ENCODE results near the gene TUBB4A.
"Not testable (repeated sequence)": the region's sequence is repeated elsewhere in the genome, so short reads cannot be mapped to it uniquely, and the experiment has no call there.

The TUBB4A gene

DNA sequence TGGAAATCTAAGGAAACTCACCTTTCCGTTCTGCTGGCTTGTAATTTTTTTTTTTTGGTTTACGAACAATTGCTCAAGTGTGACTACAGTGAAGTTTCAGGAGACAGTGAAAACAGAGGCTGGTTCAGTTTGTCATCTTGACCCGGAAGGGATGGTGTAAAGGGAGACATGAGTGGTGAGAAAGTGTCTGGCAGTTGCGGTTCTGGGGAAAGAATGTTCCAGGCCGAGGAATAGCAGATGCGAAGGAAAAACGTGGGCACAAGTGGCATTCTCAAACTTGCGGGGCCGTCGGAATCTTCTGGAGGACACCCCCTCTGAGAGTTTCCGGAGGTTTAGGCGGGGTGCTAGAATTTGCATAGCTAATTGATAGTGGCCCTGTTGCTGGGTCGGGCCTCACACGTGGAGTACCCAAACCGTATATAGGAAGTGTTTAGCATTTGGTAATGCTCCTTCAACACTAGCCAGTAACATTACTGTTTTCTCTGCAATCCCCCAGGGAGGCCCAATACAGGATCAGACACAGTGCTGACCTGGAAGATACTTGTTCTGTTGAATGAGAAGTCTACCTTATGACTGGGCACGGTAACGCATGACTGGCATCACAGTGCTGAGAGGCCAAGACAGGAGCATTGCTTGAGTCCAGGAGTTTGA, 25.9 kb upstream of the TUBB4A start:
- FAIRE-seq (peak; percentile 96), DNase-seq (ENCODE audit: extremely low spot score, insufficient read length, low read depth) (peak; percentile 70)

DNA sequence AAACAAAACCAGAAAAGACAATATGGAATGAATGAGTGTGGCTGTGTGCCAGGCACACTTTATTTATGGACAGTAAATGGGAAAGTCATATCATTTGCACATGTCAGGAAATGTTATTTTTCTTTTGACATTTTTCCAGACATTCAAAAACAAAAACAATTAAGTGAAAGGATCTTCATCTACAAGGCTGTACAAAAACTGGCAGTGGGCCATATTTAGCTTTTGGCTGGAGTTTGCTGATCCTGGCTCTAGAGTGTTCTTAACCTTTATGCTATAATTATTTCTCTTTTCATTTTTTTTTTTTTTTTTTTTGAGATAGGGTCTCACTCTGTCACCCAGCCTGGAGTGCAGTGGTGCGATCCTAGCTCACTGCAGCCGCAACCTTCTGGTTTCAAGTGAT, 22.2 kb upstream of the TUBB4A start:
- no peak for DNase-seq (ENCODE audit: extremely low spot score, insufficient read length, low read depth)
- FAIRE-seq = no peak

DNA sequence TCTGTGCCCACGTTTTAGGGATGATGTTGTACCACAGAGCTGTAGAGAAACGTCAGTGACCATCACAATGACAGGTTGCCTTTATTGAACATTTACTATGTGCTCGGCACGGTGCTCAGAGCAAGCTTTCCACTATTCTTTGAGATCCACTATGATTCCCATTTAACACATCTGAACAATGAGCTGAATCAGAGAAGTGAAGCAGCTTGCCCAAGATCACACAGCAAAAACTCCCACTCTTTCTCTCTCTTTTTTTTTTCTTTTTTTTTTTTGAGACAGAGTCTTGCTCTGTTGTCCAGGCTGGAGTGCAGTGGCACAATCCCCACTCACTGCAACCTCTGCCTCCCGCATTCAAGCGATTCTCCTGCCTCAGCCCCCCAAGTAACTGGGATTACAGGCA, 20.6 kb upstream of the TUBB4A start:
- FAIRE-seq = no peak
- DNase-seq (ENCODE audit: extremely low spot score, insufficient read length, low read depth) = no peak

DNA sequence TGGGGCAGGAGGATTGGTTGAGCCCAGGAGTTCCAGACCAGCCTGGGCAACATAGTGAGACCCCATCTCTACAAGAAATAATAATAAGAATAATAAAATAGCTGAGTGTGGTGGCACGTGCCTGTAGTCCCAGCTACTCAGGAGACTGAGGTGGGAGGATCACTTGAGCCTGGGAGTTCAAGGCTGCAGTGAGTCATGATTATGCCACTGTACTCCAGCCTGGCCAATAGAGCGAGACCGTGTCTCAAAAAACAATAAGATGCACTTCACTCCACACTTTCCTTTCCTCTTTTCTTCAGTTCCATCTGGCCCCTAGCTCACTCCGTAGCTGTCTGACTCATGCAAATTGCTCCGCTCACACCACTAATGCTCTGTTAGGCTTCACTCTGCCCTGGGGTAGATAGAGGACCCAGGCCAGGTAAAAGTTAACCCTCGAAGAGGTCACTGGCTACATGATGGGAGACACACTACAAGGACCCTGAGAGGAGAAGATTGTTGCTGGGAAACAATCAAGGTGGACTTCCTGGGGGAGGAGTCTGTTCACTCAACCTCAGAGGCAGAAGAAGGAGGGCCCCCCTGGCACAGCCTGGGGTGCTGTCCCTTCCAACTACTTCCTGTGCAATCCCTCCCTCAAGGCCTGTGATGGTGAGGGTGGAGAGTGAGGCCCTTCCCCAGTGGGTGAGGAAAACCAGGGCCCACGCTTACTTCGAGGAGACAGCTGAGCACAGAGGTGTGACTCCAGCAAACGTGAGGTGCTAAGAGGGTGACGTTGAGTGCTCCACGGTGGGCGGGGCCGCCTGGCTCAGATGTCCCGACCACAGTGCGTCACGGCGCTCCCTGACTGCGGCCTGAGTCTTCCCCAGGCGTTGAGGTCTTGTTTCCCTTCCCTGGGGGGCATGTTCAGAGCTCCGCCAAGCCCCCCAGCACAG, 19.9 kb upstream of the TUBB4A start:
- DNase-seq (ENCODE audit: extremely low spot score, insufficient read length, low read depth) = no peak
- FAIRE-seq = peak; percentile 100

DNA sequence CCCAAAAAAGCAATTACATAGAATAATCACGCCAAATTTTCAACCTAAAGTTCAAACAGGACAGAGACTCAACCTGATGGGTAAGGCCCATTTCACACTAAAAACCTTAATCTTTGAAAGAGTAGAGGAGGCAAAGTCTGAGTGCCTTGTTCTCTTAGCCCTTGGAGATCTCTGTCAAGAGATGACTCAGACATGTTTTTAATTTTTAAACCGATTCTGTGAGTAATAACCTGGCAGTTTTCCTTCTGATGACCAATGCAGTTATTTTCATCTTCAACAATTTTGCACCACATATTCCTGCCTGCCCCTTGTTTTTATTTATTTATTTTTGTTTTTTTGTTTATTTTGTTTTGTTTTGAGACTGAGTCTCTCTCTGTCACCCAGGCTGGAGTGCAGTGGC, 17.2 kb upstream of the TUBB4A start:
- FAIRE-seq (peak; percentile 85), DNase-seq (ENCODE audit: extremely low spot score, insufficient read length, low read depth) (no peak)

DNA sequence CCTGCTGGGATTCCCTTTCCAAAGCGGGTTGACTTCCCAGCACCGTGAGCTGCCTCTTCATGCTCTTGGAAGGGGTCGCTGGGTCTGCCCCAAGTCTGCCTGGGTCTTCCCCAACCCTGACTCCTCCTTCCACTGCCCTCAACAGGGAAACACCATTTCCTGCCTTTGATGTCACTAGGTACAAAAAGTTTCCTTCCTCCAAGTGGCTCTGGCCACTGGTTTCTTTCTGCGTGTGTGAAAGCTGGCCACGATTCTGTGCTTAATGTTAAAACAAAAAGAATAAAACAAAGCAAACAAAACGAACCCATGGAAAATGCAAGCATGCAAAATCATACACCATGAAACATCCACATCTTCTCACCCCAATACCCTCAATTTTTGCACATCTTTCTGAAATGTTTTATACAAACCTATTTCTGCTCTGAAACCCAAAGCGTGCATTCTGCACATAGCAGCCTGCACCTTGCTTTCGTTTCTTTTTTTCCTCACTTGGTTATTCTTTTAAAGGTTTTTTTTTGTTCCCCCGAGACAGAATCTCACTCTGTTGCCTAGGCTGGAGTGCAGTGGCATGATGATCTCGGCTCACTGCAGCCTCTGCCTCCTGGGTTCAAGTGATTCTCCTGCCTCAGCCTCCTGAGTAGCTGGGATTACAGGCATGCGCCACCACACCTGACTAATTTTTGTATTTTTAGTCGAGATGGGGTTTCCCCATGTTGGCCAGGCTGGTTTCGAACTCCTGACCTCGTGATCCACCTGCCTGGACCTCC, 16.2 kb upstream of the TUBB4A start:
- no peak for DNase-seq (ENCODE audit: extremely low spot score, insufficient read length, low read depth)
- FAIRE-seq = peak; percentile 95

DNA sequence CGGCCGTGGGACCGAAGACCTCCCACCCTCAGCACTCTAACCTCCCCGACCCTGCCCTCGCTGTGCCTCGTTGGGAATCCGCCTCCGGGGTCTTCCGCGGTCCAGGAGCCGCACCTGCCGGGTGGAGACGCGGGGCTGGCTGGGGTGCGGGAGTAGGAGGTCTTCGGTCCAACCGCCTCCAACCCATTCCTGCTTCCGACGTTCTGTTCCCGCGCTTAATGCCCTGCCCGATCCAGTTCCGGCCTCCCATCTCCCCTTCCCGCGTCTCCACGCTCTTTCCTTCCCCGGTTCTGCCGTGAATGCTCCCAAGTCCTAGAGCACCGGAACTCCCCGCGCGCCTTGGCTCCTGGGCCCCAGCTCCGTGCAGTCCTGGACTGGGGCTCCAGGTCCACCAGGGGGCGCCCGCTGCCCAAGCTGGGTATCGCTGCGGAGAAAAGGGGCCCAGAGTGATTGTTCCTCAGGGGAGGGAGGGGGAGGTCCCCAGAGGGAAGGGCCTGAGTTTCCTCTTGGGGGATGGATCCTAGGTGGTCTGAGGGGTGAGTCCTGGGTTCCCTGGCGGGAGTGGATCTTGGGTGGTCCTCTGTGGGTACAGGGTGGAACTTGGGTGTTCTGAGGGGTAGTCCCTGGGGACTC, 14.7 kb upstream of the TUBB4A start:
- DNase-seq (ENCODE audit: extremely low spot score, insufficient read length, low read depth) = no peak

DNA sequence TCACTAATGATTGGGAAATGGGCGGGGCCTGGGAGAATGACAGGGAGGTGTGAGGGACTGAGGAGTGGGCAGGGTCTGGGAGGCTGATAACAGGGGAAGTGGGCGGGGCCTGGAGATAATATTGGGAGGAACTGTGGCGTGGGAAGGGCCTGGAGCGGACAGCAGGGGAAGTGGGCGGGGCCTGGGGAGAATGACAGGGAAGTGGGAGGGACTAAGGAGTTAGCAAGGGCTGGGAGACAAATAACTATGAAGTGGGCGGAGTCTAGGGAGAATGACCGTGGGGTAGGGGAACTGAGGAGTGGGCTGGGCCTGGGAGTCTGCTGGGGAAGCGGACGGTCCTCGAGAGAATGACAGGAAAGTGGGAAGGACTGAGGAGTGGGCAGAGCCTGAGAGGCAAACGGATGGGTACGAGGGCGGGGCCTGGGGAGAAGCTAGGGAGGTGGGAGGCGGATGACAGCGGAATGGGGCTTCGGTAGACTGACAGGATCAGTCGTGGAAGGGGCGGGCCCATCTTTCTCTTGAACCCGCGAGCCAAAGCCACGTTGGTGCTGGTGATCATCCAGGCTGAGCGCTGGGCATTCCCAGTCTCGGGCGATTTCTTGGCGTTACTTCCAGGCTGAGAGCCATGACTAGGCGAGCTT, 14.0 kb upstream of the TUBB4A start:
- FAIRE-seq (peak; percentile 99), DNase-seq (ENCODE audit: extremely low spot score, insufficient read length, low read depth) (no peak)

More for the DNA sequence above, 14.7 kb upstream of the TUBB4A start:
- FAIRE-seq = no peak

DNA sequence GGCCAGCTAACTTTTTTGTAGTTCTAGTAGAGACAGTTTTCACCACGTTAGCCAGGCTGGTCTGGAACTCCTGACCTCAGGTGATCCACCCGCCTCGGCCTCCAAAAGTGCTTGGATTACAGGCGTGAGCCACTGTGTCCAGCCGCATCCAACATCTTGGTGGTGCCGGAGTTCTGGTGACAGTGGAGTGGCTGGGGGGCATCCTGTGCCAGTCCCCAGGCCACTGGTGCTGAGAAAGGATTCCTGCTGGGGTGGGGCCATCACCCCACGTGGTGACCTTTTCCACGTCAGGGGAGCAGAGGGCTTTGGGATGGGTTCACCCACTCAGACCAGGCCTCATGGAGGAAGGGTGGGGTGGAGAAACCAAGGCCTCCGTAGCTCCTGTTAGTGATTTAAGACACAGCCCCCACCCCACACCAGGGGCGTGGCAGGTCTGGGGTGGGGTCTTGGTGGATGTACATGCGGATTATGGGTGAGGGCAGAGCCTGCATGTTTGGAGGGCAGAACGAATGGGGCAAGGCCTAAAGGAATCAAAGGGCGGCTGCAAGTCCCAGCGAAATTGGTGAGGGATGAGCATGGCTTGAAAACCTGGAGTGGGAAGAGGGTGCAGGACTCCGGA, 12.9 kb upstream of the TUBB4A start:
- FAIRE-seq (no peak), DNase-seq (ENCODE audit: extremely low spot score, insufficient read length, low read depth) (no peak)

DNA sequence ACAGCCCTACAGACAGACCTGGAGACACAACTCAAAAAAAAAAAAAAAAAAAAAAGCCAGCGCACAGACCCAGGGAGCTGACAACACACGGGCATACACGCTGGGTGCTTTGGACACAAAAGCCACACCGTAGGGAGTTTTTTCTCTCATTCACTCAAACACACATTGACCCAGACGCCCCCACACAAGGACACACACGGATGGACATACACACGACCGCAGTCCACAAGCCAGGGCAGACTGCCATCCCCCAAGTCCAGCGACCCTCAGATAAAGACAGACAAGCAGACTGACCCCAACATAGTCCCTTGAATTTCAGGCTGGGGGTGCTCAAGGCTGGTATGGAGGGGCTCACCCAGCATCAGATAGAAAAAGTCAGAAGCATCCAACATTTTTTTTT, 12.0 kb upstream of the TUBB4A start:
- FAIRE-seq = no peak

DNA sequence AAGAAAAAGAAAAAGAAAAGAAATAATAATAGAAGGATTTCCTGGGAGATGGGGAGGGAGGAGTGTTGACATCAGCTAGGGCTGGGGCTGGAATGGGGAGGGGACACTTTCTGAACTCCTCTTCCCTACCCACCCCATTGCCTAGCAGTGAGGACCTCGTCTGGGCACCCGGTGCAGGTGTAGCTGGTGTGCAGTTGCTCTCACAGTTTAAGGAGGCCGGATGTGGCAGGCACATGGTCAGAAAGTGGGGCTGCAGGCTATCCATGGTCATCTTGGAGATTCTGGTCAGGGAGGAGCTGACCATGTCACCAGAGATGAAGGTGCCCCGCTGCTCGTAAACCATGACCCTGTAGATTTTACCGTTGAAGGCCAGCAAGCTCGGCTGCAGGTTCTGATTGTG, 8.5 kb upstream of the TUBB4A start:
- no peak for DNase-seq (ENCODE audit: extremely low spot score, insufficient read length, low read depth)

More for the DNA sequence above, 12.0 kb upstream of the TUBB4A start:
- no peak for DNase-seq (ENCODE audit: extremely low spot score, insufficient read length, low read depth)

DNA sequence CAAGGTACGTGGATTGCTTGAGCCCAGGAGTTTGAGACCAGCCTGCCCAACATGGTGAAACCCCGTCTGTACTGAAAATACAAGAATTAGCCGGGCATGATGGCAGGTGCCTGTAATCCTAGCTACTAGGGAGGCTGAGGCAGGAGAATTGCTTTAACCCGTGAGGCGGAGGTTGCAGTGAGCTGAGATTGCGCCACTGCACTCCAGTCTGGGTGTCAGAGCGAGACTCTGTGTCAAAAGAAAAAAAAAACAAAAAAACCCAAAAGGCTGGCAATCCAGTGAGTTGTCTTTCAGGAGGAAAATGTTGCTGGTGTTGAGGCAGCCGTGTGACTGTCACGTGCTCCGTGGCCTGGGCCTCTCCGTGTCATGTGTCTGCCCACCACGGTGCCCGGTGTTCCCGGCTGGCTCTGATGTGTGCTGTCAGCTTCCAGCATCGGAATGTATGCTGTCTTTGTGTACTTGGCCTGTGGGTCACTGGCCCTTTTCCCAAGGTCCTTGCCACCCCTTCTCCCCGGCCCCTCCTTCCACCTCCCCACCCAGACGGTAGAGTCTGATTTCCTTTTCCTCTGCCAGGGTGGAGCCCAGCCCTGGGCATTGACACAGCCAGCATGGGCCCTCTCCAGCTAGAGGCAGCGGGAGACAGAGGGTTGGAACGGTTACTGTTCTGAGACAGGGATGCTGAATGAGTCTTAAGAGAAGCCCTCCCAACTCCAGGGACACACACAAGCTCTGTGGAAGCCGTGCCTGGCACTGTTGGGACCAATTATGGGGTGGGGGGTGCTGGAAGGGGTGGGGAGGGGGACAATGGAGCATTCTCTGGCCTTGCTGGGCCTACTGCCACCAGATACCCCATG, 7.2 kb upstream of the TUBB4A start:
- no peak for FAIRE-seq
- no peak for DNase-seq (ENCODE audit: extremely low spot score, insufficient read length, low read depth)

More for the DNA sequence above, 8.5 kb upstream of the TUBB4A start:
- no peak for FAIRE-seq

DNA sequence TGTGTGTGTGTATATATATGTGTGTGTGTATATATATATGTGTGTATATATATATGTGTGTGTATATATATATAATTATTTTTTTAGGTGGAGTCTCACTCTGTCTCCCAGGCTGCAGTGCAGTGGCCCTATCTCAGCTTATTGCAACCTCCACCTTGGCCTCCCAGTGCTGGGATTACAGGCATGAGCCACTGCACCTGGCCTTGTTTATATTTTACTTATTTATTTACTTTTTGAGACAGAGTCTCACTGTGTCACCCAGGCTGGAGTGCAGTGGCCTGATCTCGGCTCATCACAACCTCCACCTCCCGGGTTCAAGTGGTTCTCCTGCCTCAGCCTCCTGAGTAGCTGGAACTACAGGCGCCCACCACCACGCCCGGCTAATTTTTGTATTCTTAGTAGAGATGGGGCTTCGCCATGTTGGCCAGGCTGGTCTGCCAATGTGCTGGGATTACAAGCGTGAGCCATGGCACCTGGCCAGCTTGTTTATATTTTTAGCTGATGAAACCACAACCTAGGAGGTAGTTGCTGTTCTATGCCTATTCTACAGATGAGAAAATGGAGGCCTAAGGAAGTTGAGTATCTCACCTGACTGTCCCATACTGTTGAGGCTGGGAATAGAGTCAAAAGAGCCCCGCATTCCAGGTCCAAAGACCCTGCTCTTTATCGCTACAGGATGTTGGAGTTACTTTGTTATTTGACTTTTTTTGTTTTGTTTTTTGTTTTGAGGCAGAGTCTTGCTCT, 6.1 kb upstream of the TUBB4A start:
- not testable (repeated sequence) for DNase-seq (ENCODE audit: extremely low spot score, insufficient read length, low read depth); FAIRE-seq

DNA sequence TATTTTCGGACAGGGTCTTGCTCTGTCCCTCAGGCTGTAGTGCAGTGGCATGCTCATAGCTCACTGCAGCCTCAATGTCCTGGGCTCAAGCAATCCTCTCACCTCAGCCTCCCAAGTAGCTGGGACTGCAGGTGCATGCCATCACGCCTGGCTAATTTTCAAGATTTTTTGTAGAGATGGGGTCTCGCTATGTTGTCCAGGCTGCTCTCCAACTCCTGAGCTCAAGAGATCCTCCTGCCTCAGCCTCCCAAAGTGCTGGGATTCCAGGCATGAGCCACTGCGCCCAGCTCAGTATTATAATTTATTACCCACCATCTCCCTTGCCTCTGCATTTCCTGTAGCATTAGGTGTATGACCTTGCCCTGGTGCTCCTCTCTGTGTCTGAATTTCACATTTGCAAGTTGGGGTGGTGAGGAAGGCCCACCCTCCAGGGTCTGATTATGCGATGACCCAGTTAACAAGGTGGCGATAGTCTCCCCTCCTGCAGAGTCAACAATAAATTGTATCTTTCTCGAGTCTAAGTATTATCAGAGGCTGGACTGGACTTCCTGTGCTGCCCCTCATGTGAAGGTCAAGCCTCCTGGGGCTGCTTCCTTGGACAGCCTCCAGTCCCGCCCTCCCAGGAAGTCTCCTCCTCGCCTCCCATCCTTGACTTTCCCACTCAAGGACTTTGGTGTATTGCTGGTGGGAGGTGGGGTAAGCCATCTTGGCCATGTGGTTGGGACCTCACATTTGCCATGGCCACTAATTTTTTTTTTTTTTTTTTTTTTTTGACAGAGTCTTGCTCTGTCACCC, 1.5 kb upstream of the TUBB4A start:
- FAIRE-seq (no peak), DNase-seq (ENCODE audit: extremely low spot score, insufficient read length, low read depth) (no peak)

DNA sequence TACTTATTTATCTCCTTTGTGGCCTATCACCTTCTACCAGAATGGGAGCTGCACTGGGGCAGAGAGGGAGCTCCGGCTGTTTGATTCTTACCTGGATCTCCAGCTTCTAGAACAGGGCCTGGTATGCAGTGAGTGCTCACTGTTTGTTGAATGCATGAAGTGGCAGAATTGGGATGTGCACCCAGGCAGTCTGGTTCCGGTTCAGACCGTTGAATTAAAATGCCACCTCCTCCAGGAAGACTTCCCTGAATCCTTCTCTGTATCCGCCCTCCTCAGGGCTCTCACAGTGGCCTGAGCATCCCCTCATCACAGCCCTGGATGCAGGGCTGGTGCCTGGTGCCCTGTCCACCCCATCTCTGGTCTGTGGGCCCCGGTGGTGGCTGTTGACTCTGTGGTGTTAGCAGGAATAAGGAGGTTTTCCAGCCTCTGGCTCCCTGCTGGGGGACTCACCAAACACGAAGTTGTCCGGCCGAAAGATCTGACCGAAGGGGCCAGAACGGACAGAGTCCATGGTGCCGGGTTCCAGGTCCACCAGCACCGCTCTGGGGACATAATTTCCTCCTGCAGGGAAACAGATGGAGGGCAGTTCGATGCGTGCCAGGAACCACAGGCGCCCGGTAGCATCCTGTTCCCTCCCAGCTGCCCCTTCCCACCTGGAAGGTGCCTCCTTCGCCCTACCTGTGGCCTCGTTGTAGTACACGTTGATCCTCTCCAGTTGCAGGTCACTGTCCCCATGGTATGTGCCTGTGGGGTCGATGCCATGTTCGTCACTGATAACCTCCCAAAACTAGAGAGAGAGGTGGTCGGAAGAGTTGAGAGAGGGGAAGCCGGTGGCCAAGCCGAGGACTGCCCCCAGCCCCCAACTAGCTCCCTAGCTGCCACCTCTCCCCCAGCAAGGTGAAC, 1.0 kb downstream of the TUBB4A start:
- DNase-seq (ENCODE audit: extremely low spot score, insufficient read length, low read depth) (no peak), FAIRE-seq (no peak)
